SHP77 treated with DMSO at 0.1 percent for 48 hours (cell line): ENCODE results near the gene IKBKE.

Source experiments
- DNase-seq: peaks from one replicate; lab custom pipeline; 2025; lab: John Stamatoyannopoulos, UW

The IKBKE gene

DNA sequence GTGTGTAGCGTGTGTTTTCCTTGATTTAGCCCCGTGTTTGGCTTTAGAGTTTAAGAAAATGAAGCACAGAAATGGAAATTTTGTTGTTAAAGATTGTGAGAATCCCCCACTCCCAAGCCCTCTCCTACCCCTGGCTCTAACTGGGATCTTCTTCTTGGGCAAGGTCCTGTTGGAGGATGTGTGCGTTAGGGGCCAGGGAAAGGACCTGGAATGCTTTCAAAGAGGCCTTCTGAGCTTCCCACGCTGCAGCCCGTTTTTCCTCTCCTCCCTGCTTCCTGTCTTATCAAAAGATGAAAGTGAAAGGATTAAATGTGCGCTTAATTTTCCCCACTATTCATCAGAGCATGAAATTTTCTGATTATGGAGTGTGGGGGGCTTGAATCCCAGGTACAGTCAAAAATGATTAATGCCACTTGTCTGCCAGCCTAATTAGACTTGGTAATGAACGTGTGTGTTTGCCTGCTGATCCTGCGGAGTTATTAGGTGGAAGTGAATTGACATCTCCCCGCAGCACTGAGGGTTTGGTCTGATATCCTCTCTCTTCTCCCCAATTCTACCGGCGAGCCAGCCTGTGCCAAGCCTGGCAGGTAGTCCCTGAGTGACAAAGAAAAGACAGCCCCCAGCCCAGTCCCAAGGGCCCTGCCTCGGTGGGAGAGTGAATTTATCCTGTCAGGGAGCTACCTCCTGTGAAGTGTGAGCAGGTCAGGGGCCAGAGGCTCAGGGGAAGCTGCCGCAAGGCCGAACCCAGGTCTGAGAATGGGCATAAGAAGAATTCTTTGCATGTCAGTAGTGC, 42.0 kb downstream of the IKBKE start:
- DNase-seq = no peak

DNA sequence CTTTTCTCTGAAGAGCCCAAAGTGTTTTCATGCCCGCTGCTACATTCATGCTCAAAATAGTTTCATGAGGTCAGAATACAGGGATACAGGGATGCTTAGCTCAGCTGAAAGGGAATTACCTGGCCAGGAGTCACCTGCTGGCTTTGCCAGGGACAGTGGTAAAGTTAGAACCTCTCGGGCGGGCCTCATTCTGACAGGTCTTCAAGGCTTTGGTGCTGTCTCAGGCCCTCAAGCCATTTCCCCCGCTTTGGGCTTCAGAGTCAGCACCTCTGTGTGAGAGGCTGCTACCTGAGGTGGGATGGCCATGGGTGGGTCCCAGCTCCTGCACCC, 42.5 kb downstream of the IKBKE start:
- no peak for DNase-seq

DNA sequence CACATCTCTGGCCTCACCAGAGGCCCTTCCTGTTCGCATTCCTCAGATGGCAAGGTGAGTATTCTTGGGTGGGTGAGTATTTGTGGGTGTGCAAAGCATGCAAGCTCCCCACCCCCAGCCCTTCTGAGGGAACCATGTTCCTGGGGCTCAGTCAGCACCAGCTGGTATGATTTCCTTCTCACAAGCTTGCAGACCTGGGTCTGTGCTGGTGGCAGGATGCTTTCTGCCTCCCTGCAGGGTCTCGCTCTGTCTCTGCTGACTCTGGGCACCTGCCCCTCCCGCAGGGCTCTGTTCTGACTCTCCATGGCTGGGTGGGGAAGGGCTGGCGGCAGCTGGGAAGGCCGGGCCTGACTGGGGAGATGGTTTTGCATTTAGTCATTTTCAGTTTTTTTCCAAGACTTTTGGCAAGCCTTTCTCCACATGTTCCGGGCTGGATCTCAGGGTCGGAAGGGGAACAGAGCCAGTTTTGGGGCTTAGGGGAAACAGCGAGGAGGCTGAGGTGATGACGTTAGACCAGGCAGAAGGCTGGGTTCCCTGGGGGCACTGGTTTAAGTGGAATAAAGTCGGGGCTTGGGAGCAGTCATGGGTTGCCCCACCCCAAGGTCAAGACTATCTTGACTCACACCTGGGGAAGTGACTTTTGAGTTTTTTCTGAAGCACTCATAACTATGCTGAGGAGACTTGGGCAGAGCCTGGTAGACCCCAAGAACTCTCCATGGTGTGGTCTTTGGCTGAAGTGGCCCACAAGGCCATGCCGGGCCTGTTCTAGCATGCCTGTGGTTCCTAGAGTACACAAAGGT, 43.2 kb downstream of the IKBKE start:
- no peak for DNase-seq

DNA sequence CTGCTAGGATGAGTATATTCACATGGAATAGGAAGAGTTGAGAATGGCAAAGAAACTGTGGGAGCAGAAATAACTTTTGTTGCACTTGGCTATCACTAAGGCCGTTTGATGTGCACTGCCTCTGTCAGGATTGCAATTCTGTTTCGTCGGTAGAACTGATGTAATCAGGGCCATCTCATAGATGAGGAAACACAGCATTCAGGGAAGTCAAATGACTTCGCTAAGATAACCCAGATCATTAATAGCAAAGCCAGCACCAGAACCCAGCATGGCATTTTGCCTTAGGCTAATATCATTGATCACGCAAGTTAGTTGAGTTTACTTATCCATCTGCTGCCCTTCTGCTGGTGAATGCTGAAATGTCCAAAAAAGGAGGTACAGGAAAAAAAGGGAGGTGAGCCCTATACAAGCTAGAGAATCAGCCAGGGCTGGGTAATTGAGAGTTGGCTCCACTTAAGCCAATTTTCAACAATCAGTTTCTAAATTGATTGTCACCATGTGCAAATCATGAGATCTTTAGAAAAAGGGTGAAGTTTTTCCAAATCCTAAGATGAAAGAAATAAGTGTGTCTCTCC, 44.6 kb downstream of the IKBKE start:
- no peak for DNase-seq

DNA sequence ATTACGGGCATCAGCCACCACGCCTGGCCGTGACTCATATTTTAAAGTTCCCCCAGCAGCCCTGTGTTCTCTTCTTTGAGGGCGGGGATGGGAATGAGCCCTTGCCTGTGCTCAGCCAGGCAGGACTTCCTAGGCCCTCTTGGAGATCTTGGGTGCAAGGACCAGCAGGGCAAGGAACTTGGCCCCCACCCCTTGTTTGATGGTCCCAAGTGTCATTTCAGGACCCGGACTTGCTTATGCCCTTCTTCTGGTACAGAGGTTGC, 46.4 kb downstream of the IKBKE start:
- no peak for DNase-seq

DNA sequence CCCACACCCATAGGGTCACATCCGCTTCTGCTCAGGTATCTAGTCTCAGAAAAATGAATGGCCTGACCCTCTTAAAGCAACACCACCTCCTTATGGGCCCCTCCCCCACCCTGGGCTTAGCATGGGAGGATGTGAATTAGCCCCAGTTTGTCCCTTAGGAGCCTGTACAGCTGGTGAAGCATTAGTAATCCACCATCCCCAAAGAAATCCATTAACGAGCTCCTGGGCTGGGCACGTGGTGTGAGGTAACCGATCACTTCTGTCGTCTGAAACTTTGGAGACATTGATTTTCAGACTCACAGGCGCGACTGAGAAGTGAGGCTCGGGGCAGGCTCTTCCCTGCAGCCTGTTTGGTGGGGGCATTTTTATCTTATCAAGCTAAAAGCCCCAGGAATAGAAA, 47.5 kb downstream of the IKBKE start:
- DNase-seq = no peak

DNA sequence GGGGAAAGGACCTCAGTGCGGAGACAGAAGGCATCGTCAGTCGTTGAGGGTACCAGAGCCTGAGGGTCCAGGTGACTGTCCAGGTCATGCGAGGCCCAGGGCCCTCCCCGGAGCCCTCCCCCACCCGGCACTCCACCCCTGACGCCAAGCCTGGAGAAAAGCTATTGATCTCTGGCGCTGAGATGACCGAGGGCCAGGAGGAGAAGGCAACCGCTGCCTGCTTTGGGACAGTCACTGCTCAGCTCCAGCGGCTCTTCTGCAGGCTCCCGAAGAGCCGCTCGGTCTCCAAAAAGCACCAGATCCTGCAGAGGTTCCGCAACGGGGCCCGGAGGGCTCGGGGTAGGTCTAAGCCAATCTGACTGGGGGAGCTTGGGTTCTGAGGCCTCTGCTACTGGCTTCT, 47.9 kb downstream of the IKBKE start:
- no peak for DNase-seq

DNA sequence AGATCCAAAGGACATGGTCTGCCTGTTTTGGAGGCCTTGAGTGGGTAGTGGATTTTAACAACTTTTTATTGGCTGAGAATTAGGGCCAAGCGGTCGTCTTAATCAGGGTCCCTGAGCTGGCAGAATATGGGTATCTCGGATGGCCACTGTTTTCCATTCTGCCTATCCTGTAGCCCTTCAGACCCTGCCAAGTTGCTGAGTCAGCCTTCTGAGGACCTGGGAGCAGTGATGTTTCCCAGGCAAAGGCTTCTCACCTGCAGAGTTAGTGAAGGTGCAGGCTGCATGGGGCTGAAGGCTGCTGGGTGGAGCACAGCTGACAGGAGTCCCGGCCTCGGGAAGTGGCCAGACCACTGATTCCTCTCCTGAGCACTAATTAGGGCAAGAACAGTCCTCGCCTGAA, 48.5 kb downstream of the IKBKE start:
- DNase-seq = no peak

DNA sequence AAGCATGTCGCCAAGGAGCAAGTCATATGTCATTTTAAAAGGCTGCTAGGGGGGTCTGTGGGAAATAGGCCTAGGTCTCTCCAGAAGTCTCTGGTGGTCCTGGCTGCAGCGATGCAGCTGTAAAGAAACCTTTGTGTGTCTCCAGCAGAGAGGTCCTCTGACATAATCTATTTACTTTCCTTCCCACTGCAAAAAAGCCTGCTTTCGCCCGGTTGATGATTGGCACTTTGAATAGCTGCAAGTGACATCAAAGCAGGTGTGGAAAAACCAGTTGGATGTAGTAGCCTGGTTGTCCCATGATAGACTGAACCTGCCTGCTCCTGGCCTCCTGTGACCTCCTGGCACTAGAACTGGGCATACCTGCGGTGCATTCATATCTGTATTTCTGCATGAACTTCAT, 50.9 kb downstream of the IKBKE start:
- peak; percentile 58 for DNase-seq

DNA sequence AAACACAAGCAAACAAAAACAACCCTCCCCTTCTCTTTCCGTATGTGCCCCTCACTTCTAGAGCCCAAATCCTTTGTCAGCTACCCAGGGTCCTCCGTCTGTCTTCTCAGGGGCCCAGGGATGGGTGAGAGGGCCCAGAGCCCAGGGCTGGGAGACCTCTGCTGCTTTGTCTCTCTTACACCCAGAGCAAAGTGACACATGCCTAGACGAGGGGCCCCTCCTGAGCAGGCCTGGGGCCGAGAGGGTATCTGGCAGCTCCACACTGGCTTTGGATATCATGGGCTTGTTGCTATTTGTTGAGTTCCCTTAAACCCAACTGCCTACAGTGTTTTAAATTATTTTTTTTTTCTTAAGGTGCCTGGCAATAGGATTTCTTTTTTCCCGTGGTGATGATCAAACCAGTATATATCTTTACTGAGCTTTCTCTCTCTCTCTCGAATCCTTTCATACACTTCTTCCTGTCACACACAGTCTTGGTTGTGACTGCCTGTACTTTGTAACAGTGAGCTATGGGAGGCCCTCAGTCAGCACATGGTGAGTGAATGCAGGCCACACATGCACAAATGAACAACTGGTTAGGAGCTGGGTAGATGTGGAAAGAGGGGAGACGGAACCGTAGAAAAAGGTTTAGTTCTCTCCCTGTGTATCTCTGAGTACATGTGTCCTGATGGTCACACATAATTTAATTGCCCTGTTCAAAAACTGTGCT, 51.6 kb downstream of the IKBKE start:
- DNase-seq = no peak

DNA sequence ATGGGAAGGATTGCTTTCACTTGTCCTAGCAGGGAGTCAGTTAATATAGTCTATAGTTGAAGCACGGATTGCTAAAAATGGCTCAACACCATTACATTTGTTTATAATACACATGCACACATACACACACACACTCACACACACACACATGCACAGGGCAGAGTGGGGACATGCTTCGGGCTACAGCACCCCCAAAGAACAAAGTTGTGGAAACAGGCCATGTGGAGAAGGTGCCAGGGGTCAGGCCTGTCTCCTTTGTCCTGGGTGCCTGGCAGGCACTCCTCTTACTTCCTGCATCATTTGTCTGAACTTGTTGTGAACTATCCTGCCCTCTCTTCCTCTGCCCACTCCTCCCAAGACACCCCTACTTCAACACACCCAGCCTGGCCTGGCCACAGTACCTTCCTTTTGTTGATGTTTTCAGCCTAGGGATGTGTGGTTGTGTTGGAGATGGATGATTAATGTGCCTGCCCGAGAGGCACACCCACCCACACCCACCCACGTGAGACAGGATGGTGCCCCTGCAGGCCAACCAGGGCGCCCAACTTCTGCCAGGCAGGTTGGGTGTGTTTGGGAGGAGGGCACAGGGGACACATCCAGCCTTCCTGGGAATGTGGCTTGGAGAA, 54.6 kb downstream of the IKBKE start:
- no peak for DNase-seq

DNA sequence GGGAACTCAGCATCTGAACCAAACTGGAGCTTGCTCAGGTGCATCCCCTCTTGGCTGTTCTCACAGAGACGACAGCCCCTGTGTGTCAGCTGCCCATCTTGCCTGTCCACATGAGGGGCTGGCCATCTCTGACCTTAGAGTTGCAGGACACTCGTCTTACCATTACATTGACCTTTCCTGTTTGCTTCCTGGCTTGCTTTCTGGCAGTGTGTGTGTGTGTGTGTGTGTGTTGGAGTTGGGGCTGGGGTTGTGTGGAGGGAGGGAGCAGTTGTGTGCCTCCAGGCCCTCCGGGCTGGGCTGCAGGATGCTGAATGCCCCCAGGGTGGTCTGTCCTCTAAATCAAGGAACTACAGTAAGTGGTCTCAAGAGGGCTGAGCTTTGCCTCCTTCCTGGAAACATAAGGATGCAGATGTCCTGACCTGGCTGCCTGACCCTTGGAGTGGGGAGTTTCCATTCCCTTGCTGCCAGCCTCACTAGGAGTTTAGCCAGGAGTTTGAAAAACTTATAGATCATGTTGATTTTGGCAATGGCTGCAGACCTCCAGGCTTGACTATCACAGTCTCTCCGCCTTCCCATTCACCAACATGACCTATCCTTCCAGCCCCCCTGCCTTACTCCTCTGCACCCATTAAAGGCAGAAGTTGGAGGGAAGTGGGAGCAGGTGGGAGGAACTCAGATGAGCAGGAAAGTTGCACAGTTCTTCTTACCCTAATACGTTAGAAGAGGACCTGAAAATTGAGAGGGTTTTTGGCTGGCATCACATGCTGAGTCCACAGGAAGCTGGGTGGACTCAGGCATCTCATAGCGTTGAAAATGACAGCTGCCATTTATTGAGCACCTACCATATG, 56.0 kb downstream of the IKBKE start:
- no peak for DNase-seq

DNA sequence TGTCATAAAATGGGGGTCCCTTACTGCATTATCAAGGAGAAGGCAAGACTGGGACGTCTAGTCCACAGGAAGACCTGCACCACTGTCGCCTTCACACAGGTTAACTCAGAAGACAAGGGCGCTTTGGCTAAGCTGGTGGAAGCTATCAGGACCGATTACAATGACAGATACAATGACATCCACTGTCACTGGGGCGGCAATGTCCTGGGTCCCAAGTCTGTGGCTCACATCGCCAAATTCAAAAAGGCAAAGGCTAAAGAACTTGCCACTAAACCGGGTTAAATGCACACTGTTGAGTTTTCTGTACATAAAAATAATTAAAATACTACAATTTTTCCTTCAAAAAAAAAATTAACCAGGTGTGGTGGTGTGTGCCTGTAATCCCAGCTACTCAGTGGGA, 59.1 kb downstream of the IKBKE start:
- no peak for DNase-seq

DNA sequence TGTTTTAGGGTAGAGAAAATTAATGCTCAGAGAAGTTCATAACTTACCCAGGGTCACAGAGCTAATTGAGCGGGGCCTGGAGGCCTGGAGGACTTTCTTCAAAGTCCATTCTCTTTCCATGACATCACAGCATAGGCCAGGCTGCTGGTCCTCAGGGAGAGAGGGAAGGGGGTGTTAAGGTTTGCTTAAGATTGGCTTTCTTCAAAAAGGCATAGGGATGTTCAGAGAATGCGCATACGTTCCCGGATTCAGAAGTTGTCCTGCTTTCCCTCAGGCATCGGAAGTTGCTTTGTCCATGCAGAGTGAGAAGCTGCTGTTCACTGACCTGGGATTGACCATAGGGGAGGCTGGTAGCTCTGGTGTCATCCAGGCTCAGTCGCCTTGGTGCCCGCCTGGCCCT, 62.1 kb downstream of the IKBKE start:
- no peak for DNase-seq

DNA sequence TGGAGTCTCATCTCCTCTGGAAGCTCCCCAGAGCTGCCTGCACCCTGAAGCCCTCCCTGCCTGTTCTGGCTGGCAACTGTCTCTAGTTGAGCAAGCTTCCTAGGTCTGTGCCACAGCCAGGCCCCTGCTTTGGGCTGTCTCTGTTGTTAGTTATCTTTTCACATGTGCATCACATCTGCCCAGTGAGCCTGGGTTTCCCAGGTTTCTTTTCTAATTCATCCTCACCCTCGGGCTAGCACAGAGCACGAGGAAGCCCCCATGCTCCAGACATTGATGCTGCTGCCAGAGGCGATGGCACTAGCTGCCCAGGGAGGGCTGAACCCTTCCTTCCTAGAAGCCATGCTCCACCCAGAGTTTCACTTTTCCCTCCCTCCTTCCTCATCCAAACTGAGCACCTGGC, 64.3 kb downstream of the IKBKE start:
- DNase-seq = no peak

DNA sequence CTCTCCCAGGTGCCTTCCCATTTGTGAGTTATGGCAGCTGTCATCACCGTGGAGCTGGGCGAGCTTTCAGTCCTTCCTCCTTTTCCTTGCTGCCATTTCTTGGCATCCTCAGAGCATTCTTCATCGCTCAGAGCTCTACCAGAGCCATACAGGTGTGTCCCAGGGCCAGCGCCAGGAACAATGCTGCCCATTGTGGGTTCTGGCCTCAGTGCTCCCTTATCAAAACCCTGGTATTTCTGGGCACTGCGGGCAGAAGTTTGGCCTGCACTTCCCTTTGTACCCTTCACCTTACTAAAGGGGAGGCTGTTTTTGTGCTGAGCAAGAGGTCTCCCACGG, 65.5 kb downstream of the IKBKE start:
- no peak for DNase-seq

DNA sequence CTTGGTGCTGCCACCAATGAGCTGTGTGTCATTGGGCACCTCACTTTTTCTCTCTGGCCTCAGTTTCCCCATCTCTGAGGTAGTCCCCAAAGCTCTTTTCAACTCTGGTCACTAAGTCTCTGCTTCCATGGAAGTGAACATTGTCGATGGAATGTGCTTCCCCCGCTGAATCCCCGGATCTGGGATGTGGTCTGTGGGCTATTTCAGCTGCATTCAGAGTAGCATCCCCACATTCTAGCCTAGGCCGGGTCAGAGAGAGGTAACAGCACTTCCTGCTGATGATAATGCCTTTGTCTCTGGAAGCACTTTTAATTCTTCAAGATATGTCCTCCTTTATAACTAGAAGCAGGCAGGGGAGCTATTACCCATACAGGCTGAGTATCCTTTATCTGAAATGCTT, 66.9 kb downstream of the IKBKE start:
- DNase-seq = no peak

DNA sequence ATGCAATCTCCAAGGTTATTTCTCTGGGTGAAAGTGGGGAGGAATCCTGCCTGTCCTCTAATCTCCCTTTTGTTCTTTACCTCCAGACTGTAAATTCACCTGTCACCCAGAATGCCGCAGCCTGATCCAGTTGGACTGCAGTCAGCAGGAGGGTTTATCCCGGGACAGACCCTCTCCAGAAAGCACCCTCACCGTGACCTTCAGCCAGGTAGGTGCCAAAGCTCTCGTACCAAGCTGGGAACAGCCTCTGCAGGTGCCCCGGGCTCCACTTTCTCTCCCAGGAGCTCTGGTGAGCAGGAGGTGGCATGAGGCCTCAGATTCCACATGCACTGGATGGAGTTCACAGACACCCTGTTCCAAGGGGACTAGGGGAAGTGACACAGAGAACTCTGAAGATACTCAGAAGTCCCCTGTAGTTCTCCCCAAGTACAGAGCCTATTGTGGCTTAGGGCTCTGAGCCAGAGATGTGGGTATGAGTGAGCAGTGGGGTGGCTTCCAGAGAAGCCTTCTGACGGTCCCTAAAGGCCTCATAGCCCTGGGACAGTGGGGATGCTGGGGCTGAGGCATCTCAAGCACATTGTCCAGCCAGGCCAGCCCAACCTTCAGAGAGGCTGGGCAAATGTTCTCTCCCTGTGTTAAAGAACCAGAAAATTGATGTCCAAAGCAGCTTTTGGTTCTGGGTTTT, 68.0 kb downstream of the IKBKE start:
- DNase-seq = no peak

DNA sequence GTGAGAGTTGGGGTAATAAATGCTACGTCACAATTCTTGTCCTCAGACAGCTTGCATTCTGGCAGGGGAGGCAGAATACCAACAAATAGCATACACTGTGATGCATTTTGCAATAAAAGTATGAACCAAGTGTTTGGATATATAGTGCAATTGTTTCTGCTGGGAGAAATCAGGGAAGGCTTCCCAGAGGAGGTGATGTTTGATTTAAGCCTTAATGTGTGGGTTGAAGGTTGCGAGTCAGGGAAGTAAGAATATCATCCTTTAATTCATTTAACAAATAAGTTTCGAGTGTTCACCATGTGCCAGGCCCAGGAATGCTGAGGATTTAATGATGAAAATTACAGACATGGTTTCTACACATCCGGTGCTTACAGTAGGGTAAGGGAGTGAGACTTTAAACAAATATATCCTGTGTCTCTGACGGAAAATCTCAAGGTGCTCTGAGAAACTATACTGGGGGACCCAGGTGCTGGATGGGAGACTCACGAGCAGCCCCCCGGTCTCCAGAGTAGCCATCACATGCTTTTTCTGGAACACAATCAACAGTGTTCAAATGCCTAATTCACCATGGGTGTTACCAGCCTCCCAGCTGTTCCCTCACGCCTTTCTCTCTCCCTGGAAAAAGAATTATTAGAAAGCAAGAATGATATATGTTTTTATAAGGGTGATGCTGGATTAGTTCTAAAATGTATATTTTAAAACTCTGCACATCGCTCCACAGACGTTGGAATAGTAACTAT, 68.8 kb downstream of the IKBKE start:
- no peak for DNase-seq

DNA sequence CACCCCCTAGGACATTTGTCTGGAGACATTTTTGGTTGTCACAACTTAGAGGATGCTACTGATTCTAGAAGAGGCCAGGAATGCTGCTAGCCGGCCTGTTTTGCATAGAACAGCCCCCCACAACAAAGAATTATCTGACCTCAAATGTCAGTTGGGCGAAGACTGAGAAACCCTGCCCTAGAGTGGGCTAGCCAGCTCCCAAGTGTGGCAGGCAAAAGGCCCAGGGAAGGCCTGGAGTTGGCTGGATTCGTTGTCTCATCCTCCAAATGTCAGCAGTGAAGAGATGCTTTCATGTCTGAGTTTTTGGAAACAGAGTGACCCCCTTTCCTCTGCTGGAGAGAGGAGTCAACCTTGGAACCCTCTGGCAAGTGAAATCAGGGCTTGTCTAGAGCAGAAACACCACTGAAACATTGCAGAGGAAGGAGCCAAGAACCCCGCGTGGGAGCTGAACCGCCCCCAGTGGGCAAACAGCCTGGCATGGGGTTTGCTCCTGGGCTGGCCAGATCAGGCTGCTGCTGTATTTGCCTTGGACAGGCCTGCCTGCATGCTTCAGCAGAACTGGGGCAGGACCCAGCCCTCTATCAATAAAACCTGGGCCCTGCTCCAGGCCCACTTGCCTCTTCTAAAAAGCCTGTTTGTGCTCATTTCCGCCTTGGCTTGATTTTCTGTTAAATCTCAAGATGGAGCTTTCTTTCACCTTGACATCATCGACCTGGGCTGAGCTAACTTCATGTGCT, 69.9 kb downstream of the IKBKE start:
- no peak for DNase-seq
